ENCODE results near the gene GNG7.

The GNG7 gene

GRCh38 chr19:2702170-2703076 is at the start of gene GNG7:
Gene GNG7, minus strand, starts transcription at chr19:2702694. Its CDS starts 182,006 bp downstream, at chr19:2520688.
- in situ Hi-C loops (cut with HindIII; ENCODE audit: low sequenced_read_pairs): no loop called here

DNA sequence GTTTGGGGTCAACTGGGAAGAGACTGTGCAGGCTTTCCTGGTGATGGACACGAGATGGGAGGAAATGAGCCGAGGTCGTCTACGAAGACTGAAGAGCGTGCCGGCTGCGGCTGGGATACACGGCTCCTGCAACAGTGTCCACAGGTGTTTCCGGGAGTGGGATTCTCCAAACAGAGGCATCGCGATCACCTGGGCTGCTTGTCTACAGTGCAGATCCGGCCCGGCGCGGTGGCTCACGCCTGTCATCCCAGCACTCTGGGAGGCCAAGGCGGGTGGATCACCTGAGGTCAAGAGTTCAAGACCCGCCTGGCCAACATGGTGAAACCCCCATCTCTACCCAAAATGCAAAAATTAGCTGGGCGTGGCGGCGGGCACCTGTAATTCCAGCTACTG is 48.9 kb upstream of the GNG7 start:
- in situ Hi-C loops (cut with HindIII; ENCODE audit: low sequenced_read_pairs): loop anchor here (10.0 kb wide), 1 partner anchor 117 kb away; no protein-coding TSS in a partner anchor

DNA sequence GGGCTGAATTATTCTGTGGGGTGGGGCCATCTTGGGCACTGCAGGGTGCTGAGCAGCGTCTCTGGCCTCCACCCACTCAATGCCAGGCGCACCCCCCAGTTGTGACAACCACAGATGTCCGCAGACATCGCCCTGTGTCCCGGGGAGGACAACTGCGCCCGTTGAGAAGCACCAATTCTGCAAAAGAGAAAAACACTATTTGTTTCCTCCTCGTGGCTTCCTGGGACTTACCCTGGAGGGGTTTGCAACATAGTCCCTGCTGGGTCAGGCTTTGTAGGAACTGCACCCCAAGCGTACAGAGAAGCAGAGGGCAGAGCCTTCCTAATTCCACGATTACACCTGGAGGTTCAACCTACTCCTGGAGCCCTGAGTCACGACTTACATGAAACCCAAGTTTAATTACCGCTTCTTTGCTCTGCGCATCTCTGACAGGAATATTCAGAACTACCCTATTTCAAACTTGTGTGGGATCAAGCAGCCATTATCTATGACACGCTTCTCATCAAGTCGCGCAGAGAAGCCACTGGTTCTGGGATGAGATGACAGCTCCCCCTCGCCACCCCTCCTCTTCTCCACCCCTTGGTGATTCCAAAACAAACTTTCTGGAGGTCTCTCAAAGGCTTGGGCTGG is 48.4 kb upstream of the GNG7 start:
- in situ Hi-C loops (cut with HindIII; ENCODE audit: low sequenced_read_pairs): loop anchor here (10.0 kb wide), 1 partner anchor 116 kb away; no protein-coding TSS in a partner anchor

- in situ Hi-C loops (cut with HindIII; ENCODE audit: low sequenced_read_pairs): no loop called here
These were observed 44.9 kb upstream of the GNG7 start for GRCh38 chr19:2747349-2747748.

- in situ Hi-C loops (cut with HindIII; ENCODE audit: low sequenced_read_pairs): no loop called here
These were observed 41.6 kb upstream of the GNG7 start for GRCh38 chr19:2744113-2744512.

DNA sequence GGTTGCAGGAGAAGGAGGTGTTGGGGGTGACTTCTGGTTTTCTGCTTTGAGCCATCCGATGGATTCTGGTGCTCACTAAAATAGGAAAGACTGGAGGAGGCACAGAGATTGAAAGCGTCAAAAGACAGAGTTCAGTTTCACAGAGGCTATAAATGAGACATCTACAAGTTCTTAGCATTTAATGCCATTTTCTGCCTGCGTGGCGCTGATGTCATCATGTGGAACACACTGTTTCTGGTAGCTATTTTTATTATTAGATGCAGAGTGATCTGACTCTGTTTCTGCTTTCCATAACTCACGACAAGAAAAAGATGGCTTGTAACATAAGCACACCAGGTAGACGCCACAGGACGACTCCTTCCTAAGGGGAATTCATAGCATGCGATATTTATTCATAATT is 40.6 kb upstream of the GNG7 start:
- in situ Hi-C loops (cut with HindIII; ENCODE audit: low sequenced_read_pairs): no loop called here

- in situ Hi-C loops (cut with HindIII; ENCODE audit: low sequenced_read_pairs): no loop called here
These were observed 37.8 kb upstream of the GNG7 start for GRCh38 chr19:2740314-2740656.

DNA sequence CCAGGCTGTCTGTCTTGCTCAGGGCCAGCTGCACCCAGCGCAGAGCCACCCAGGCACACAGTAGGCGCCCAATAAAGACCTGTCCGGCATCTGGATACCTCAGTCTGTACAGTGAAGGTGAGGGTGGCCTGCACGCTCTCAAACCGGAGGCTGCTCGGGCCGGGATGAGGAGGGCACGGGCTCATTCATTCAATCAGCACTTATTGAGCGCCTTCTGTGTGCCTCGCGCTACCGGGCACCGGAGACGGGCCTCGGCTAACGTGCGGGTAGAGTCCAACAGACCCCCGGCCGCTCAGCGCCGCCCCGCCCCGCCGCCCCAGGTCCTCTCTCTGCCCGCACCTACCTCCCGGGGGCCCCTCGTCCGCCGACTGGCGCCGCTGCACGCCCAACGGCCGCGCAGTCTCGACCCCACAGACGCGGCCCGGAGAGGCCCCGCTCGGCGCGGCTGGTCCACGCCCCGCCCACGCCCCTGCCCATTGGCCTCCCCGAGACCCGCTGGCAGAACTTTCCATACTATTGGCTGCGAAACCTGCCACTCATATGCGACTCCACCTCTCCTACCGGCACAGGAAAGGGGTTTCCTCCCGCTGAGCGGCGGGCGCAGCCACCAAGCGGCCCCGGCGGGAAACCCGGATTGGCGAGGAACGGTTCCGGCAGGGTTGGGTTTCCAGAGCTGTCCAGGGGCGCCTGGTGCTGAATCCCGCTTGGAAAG is 37.3 kb upstream of the GNG7 start, which contains the start of gene SLC39A3:
Gene SLC39A3 (minus strand): TSS at position 416 of the 712 bp plus-strand sequence. CDS start 2,760 bp downstream, outside the sequence.
- in situ Hi-C loops (cut with HindIII; ENCODE audit: low sequenced_read_pairs): loop anchor here (5.0 to 10.0 kb wide), 2 partner anchors 42 to 95 kb away; no protein-coding TSS in a partner anchor

GRCh38 chr19:2736550-2737190 is 34.2 kb upstream of the GNG7 start:
- in situ Hi-C loops (cut with HindIII; ENCODE audit: low sequenced_read_pairs): loop anchor here (5.0 to 10.0 kb wide), 2 partner anchors 39 to 92 kb away; no protein-coding TSS in a partner anchor

DNA sequence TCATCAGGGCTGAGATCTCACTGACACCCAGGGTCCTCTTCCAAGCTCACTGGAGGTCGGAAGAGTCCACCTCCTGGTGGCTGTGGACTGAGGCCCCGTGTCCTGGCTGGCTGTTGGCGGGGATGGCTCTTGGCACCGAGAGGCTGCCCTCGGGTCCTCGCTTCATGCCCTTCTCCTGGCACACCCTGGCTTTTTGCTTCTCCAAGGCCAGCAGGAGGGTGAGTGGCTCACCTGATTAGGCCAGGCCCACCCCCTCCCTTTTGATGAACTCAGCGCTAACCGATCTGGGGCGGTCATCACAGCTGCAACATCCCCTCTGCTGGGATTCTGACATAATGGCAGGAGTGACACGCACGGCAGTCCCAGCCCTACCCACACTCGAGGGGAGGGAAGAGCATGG is 32.9 kb upstream of the GNG7 start:
- in situ Hi-C loops (cut with HindIII; ENCODE audit: low sequenced_read_pairs): loop anchor here (5.0 to 10.0 kb wide), 2 partner anchors 38 to 91 kb away; no protein-coding TSS in a partner anchor

GRCh38 chr19:2734589-2735288 is 32.2 kb upstream of the GNG7 start:
- in situ Hi-C loops (cut with HindIII; ENCODE audit: low sequenced_read_pairs): loop anchor here (5.0 to 10.0 kb wide), 2 partner anchors 37 to 90 kb away; no protein-coding TSS in a partner anchor

DNA sequence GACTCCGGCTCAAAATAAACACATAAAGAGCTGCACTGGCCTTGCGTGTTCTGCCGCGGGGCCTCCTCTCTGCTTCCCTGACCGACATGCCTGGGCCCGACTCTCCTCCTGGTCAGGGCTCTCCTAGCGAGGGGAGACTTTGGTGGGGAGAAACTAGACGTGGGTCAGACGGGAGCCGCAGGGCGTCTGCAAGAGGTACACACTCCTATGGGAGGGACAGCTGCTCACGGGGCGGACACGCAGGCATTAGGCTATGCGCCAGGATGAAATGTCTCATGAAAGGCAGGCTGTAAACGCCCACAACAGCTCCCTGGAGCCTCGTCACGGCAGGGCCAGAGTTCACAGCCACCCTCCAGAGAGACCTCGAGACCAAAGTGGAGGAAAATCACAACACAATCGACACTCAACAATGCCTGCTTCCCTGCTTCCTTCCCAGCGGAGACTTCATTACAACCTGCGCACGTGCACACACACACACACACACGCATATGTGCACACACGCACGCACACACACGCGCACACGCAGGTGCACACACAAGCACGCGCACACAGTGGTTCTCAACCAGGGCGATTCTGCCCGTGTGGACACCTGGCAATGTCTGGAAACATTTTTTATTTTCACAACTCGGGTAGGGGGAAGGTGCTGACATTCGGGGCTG is 31.6 kb upstream of the GNG7 start:
- in situ Hi-C loops (cut with HindIII; ENCODE audit: low sequenced_read_pairs): loop anchor here (10.0 kb wide), 1 partner anchor 89 kb away; no protein-coding TSS in a partner anchor

DNA sequence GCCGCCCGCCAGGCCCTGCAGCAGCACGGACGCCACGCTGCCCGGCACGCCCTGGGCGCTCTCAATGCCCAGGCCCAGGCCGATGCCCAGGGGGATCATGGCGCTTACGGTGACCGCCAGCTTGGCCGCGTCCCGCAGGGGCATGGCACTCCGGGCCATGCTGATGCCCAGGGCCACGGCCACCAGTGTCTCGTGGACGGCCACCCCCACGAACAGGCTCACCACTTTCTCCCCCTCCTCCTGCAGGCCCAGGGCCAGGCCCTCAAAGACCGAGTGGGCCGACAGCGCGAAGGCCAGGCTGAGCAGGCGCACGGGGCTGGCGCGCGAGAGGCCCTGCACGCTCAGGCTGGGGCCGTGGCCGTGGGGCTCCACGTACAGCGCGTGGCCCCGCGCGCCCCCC is 30.4 kb upstream of the GNG7 start:
- in situ Hi-C loops (cut with HindIII; ENCODE audit: low sequenced_read_pairs): loop anchor here (10.0 kb wide), 1 partner anchor 88 kb away; no protein-coding TSS in a partner anchor

GRCh38 chr19:2732157-2732725 is 29.7 kb upstream of the GNG7 start:
- in situ Hi-C loops (cut with HindIII; ENCODE audit: low sequenced_read_pairs): loop anchor here (10.0 kb wide), 1 partner anchor 87 kb away; no protein-coding TSS in a partner anchor

GRCh38 chr19:2731181-2731995 is 28.9 kb upstream of the GNG7 start:
- in situ Hi-C loops (cut with HindIII; ENCODE audit: low sequenced_read_pairs): loop anchor here (10.0 kb wide), 1 partner anchor 87 kb away; no protein-coding TSS in a partner anchor

GRCh38 chr19:2729943-2730818 is 27.7 kb upstream of the GNG7 start:
- in situ Hi-C loops (cut with HindIII; ENCODE audit: low sequenced_read_pairs): loop anchor here (10.0 kb wide), 1 partner anchor 85 kb away; no protein-coding TSS in a partner anchor
